Tibial nerve (tissue), 4 donors: ENCODE data around the gene ZNF3. TPM values are rescaled to one million over a fixed set of nuclear protein-coding genes. Genes with fewer than 3 reads are reported as not detected.

Source experiments
- DNase-seq, 2 donors: peaks; one replicate each; pipeline ENCODE4 v3.0.0-alpha.2; 2019; ENCODE audit warnings: low spot score in 2 of 2
- H3K27ac ChIP-seq, 4 donors: fragments of 200-600 bp; sonication (generic) in 3 of 4; one replicate each; pipeline ENCODE4 v1.5.1; 2017 to 2019; ENCODE audit warnings: mild to moderate bottlenecking in 1 of 4
- H3K27me3 ChIP-seq, 2 donors: fragments of 200-600 bp; sonication (generic) in 1 of 2; one replicate each; pipeline versions ENCODE4 v1.5.1 to v1.6.0; 2017 to 2019
- H3K36me3 ChIP-seq, 3 donors: fragments of 200-600 bp; sonication (generic); one replicate each; pipeline ENCODE4 v1.5.1; 2018 to 2019
- H3K4me1 ChIP-seq, 4 donors: fragments of 200-600 bp; sonication (generic) in 3 of 4; one replicate each; pipeline ENCODE4 v1.5.1; 2017 to 2019
- H3K4me3 ChIP-seq, 4 donors: fragments of 200-600 bp; sonication (generic) in 3 of 4; one replicate each; pipeline ENCODE4 v1.5.1; 2017 to 2019; ENCODE audit warnings: mild to moderate bottlenecking in 1 of 4, moderate library complexity in 1 of 4
- H3K9me3 ChIP-seq, 4 donors: fragments of 200-600 bp; sonication (generic) in 3 of 4; one replicate each; pipeline ENCODE4 v1.5.1; 2017 to 2019
- CTCF ChIP-seq, 5 experiments: fragments of 200-600 bp in 3 of 5; fragments of 450-650 bp in 2 of 5; sonication (generic) in 3 of 5; IDR thresholded peaks; one replicate each; pipeline ENCODE4 v1.5.1; 2016 to 2019; ENCODE audit warnings: antibody characterized with exemption in 5 of 5, mild to moderate bottlenecking in 3 of 5, moderate library complexity in 2 of 5
- EP300 ChIP-seq, 2 donors: sonication (generic); formaldehyde crosslinking; IDR thresholded peaks; one replicate each; pipeline ENCODE4 v1.6.1; 2017; ENCODE audit warnings: antibody characterized with exemption in 2 of 2, mild to moderate bottlenecking in 1 of 2
- POLR2A ChIP-seq, 2 donors: fragments of 450-650 bp; IDR thresholded peaks; one replicate each; pipeline ENCODE4 v1.6.1; 2017; ENCODE audit warnings: antibody characterized with exemption in 2 of 2, mild to moderate bottlenecking in 2 of 2, moderate library complexity in 2 of 2
- WGBS, 2 donors: methylation state at CpG; one replicate each; pipeline ENCODE4 v1.1.5; 2018; 5-methylcytosine and 5-hydroxymethylcytosine counted together
- total RNA-seq, 4 donors: library from RNA; depleted of rRNA; stranded (reverse); fragments of >200 nt; gene quantifications; one replicate each; pipeline ENCODE4 v1.1.0, GENCODE V29; 2016

Gene ZNF3
- total RNA-seq, 4 donors from 2014 or later: 24.0 to 37.5 (median 26.9) TPM

GRCh38 chr7:100095704-100096103 lies 14.2 kb upstream of the ZNF3 start:
- no peak overlapping the region for H3K4me3 ChIP-seq
- 89 to 93% methylated on average over 17 of the region's 17 CpGs for WGBS, 2 donors
- H3K9me3 ChIP-seq: no peaks in the 10 kb centered on the region
- TF ChIP-seq CTCF (IDR thresholded peaks at IDR 0.05) (no peak), EP300 (IDR thresholded peaks at IDR 0.05) (no peak), POLR2A (IDR thresholded peaks at IDR 0.05) (no peak)
- no peak overlapping the region for H3K27ac ChIP-seq
- peaks cover 0 to 37% (median 12%) of the 10 kb centered on the region in 4 donors for H3K4me1 ChIP-seq
- H3K36me3 ChIP-seq: peaks cover 7 to 90% (median 49%) of the 10 kb centered on the region in 3 donors
- no peak for DNase-seq
- H3K27me3 ChIP-seq: no peaks in the 10 kb centered on the region

DNA sequence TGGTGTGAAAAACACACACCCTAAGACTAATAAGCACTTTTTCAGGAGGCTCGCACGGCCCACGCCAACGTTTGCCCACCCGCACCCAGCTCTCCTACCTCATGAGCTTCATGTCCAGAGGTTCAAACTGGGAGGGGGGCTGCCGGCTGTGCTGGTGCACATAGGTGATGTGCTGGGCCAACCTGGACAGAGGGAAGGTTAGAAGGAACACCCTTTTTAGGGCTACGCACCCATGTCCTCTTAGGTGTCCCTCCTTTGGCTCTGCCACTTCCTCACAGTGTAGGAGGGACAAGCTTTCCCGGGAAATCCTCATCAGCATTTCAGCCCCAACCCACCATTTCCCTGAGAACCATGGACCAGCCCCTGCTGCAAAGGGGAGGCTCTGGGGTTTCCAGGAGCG lies 13.8 kb upstream of the ZNF3 start:
- WGBS, 2 donors: 77 to 85% methylated on average over 9 of the region's 9 CpGs
- no peak overlapping the region for H3K27ac ChIP-seq
- DNase-seq: no peak
- no peak overlapping the region for H3K4me3 ChIP-seq
- peaks cover 0 to 39% (median 12%) of the 10 kb centered on the region in 4 donors for H3K4me1 ChIP-seq
- H3K9me3 ChIP-seq: no peaks in the 10 kb centered on the region
- H3K27me3 ChIP-seq: no peaks in the 10 kb centered on the region
- H3K36me3 ChIP-seq: peaks cover 7 to 94% (median 49%) of the 10 kb centered on the region in 3 donors
- TF ChIP-seq POLR2A (IDR thresholded peaks at IDR 0.05): no peak
- no peak for TF ChIP-seq CTCF (IDR thresholded peaks at IDR 0.05)
- no peak for TF ChIP-seq EP300 (IDR thresholded peaks at IDR 0.05)

DNA sequence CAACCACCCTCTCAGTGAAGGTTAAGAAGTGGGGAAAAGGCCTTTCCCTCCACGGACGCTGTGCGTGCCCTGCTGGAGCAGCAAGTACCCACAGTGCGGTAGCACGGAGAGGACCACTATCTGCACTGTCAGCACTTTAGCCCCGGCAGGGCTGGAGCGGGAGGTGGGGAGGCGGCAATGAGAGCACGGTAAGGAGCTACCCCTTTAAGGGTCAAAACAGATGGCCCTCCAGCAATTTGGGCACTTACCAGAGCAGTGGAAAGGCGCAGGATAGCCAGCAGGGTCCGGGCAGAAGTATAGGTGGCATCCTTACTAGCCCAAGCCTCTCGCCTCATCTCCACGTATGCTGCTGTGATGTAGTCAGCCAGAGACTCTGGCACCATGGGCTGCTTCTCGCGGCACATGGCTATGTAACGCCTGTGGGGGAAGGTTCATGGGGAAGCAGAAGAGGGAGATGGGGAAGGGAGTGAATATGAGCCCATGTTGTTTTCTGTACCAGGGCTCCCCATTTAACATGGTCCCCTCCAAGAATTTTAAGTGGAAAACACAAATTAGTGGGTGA lies 12.5 kb upstream of the ZNF3 start:
- TF ChIP-seq EP300 (IDR thresholded peaks at IDR 0.05) (no peak), POLR2A (IDR thresholded peaks at IDR 0.05) (no peak), CTCF (IDR thresholded peaks at IDR 0.05) (no peak)
- peak overlapping the region in 1 of 4 donors; percentile 61 for H3K27ac ChIP-seq
- no peak for DNase-seq
- no peaks in the 10 kb centered on the region for H3K9me3 ChIP-seq
- 69 to 82% methylated on average over 16 of the region's 16 CpGs for WGBS, 2 donors
- H3K27me3 ChIP-seq: no peaks in the 10 kb centered on the region
- H3K4me1 ChIP-seq: peaks cover 0 to 39% (median 4%) of the 10 kb centered on the region in 4 donors
- H3K4me3 ChIP-seq: no peak overlapping the region
- peaks cover 7 to 90% (median 48%) of the 10 kb centered on the region in 3 donors for H3K36me3 ChIP-seq

GRCh38 chr7:100093498-100093897 lies 12.0 kb upstream of the ZNF3 start:
- Histone ChIP-seq H3K27ac (peak overlapping the region in 1 of 4 donors; percentile 61), H3K4me3 (no peak overlapping the region), H3K36me3 (peaks cover 7 to 85% (median 43%) of the 10 kb centered on the region in 3 donors), H3K9me3 (no peaks in the 10 kb centered on the region), H3K27me3 (no peaks in the 10 kb centered on the region), H3K4me1 (peaks cover 0 to 34% (median 3%) of the 10 kb centered on the region in 4 donors)
- WGBS, 2 donors: 51 to 52% methylated on average over 11 to 12 of the region's 13 CpGs
- no peak for DNase-seq
- TF ChIP-seq CTCF (IDR thresholded peaks at IDR 0.05) (no peak), POLR2A (IDR thresholded peaks at IDR 0.05) (no peak), EP300 (IDR thresholded peaks at IDR 0.05) (no peak)

DNA sequence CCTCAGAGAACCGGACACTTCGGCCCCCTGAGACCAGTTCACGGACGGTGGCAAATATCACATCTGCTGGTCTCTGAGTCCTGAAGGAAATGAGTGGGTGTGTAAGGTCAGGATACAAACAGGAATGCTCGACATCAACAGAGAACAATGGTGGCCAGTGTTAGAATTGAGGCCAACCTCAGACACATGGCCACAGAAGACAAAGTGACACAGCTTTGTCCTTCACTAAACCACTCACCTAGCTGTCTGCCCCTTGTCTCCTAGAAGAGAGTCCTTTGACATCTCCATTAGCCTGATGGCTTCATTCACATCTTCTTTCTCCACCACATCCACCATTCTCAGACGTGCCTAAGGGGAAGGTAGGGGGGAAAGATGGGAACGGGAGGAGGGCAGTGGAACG lies 11.5 kb upstream of the ZNF3 start:
- Histone ChIP-seq H3K27me3 (no peaks in the 10 kb centered on the region), H3K4me3 (no peak overlapping the region), H3K9me3 (no peaks in the 10 kb centered on the region), H3K4me1 (peaks cover 0 to 34% (median 8%) of the 10 kb centered on the region in 4 donors), H3K36me3 (peaks cover 7 to 81% (median 38%) of the 10 kb centered on the region in 3 donors), H3K27ac (peak overlapping the region in 1 of 4 donors; percentile 61)
- TF ChIP-seq CTCF (IDR thresholded peaks at IDR 0.05) (no peak), POLR2A (IDR thresholded peaks at IDR 0.05) (no peak), EP300 (IDR thresholded peaks at IDR 0.05) (no peak)
- no peak for DNase-seq
- 17 to 39% methylated on average over 8 of the region's 8 CpGs for WGBS, 2 donors
